Psoas muscle (tissue), 8 donors: ENCODE data around the gene MUL1. TPM values are rescaled to one million over a fixed set of nuclear protein-coding genes. Genes with fewer than 3 reads are reported as not detected.

ENCODE experiments used
- ATAC-seq, 4 donors: fragments of 200-7000 bp; cut with Tn5 transposase; one replicate each; pipeline ENCODE4 v1.9.1; 2020; ENCODE audit warnings: moderate library complexity in 3 of 4, mild to moderate bottlenecking in 2 of 4
- DNase-seq, 2 donors: peaks; one replicate each; pipeline ENCODE4 v3.0.0-alpha.2; 2020
- H3K27ac ChIP-seq: fragments of 200-600 bp; one replicate; pipeline ENCODE4 v1.8.0; 2022
- H3K27me3 ChIP-seq, 3 donors: fragments of 200-600 bp in 1 of 3; one replicate each; pipeline versions ENCODE4 v1.6.1 to v1.8.0; 2013 to 2022; ENCODE audit warnings: low read length in 2 of 3, mild to moderate bottlenecking in 2 of 3, moderate library complexity in 1 of 3; ENCODE audit not compliant: insufficient read depth in 3 of 3
- H3K36me3 ChIP-seq, 2 donors: fragments of 200-600 bp in 1 of 2; one replicate each; pipeline versions ENCODE4 v1.6.1 to v1.8.0; 2013 to 2022; ENCODE audit warnings: low read depth in 1 of 2, mild to moderate bottlenecking in 1 of 2, moderate library complexity in 1 of 2; ENCODE audit not compliant: insufficient read depth in 1 of 2
- H3K4me1 ChIP-seq: fragments of 200-600 bp; one replicate; pipeline ENCODE4 v1.8.0; 2022
- H3K4me3 ChIP-seq: fragments of 200-600 bp; one replicate; pipeline ENCODE4 v1.8.0; 2022; ENCODE audit warnings: mild to moderate bottlenecking
- H3K9me3 ChIP-seq: fragments of 200-600 bp; one replicate; pipeline ENCODE4 v1.8.0; 2022
- WGBS, 3 donors: extraction: QIAGEN DNeasy Blood & Tissue Kit; methylation state at CpG; one replicate each; pipeline versions ENCODE4 v1.1.6 to v1.1.7; 2013; 5-methylcytosine and 5-hydroxymethylcytosine counted together
- intact Hi-C, 2 donors: fragments of 100-400 bp; cut with DNase I; formaldehyde crosslinking; loops; one replicate each; pipeline versions ENCODE4 v1.11.0 to v1.14.2; 2022
- polyA plus RNA-seq, 3 donors: library from polyadenylated mRNA; stranded (reverse); fragments of 200-250 nt; gene quantifications; one replicate each; pipeline ENCODE4 v1.2.3, GENCODE V29; 2013
- total RNA-seq, 4 donors: library from RNA; stranded (reverse); fragmentation: NEBNext Ultra II Directional in 2 of 4; extraction: Animal tissue kit (Norgen Biotek cat#: 25700) in 2 of 4; gene quantifications; one replicate each; pipeline versions ENCODE4 v1.2.1 to v1.2.4, GENCODE V29; 2021 to 2023
- TF ChIP-seq, protein P1 (sequence below): fragments of 200-600 bp; IDR thresholded peaks from one replicate; pipeline ENCODE4 v1.8.0; 2022; ENCODE audit warnings: antibody characterized with exemption
- donor health status: healthy with polysubstance abuse.
- donor health status: DM: no; HTN: no; CAD: no; lungs with moderate emphysema.
- donor health status: Bipolar disorder and iron deficiency.
- donor health status: healthy.
- donor health status: DM: yes; HTN: yes; CAD: no.
- donor health status: DM: no; HTN: no; CAD: no.
- donor health status: DM: no; HTN: no; CAD: no.
- donor health status: DM: yes; HTN: yes; CAD: no.

MUL1 gene
- total and polyA plus RNA-seq, 7 donors: 23.0 to 48.0 (median 42.3) TPM

DNA sequence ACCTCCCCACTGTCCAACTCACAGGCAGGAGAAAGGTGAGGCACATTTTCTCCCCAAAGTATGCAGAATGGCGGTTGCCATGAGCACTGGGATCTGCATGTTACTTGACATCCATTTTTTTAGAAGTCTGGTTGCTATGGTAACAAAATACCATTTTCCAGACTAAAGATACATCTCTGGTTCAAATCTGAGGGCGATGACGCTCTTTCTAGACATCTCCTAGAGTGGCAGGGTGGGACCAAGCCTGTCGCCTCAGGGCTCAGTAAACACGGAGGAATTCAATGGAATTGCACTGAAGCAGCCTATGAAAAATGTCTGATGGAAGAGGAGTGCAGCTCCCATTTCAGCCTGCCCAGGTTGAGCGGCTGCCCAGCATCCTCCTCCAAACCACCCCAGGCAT lies 22.9 kb upstream of the MUL1 start:
- no peak overlapping the region for H3K27ac ChIP-seq
- WGBS, 3 donors: 70 to 78% (median 72%) methylated on average over 6 of the region's 6 CpGs
- H3K4me1 ChIP-seq: no peaks in the 10 kb centered on the region
- TF ChIP-seq, protein P1, sequence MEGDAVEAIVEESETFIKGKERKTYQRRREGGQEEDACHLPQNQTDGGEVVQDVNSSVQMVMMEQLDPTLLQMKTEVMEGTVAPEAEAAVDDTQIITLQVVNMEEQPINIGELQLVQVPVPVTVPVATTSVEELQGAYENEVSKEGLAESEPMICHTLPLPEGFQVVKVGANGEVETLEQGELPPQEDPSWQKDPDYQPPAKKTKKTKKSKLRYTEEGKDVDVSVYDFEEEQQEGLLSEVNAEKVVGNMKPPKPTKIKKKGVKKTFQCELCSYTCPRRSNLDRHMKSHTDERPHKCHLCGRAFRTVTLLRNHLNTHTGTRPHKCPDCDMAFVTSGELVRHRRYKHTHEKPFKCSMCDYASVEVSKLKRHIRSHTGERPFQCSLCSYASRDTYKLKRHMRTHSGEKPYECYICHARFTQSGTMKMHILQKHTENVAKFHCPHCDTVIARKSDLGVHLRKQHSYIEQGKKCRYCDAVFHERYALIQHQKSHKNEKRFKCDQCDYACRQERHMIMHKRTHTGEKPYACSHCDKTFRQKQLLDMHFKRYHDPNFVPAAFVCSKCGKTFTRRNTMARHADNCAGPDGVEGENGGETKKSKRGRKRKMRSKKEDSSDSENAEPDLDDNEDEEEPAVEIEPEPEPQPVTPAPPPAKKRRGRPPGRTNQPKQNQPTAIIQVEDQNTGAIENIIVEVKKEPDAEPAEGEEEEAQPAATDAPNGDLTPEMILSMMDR: no peak
- ATAC-seq (no peak), DNase-seq (no peak)
- H3K4me3 ChIP-seq: no peak overlapping the region
- H3K9me3 ChIP-seq: no peaks in the 10 kb centered on the region
- intact Hi-C loops: no loop called here
- H3K27me3 ChIP-seq: peaks cover 0 to 42% (median 0%) of the 10 kb centered on the region in 3 donors
- H3K36me3 ChIP-seq: no peaks in the 10 kb centered on the region

DNA sequence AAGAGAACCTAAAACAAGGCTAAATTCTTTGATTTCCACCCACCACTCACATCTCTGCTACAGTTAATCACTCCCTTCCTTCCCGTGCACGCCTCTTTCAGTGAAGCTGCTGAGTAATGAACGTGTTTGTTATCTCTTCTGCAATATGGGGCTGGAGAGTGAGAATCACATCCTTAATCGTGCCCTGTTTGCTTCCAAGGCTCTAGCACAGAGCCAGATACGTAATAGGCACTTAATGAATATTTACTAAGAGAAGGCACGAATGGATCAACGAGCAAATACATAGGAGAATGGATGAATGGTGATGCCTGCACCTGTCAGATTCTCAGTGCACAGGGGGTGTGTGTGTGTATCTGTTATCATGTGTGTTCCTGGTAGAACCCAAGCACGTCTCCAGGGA lies 22.4 kb upstream of the MUL1 start:
- Histone ChIP-seq H3K4me3 (no peak overlapping the region), H3K36me3 (no peaks in the 10 kb centered on the region), H3K27me3 (peaks cover 0 to 42% (median 0%) of the 10 kb centered on the region in 3 donors), H3K4me1 (no peaks in the 10 kb centered on the region), H3K9me3 (no peaks in the 10 kb centered on the region), H3K27ac (no peak overlapping the region)
- WGBS, 3 donors: 46 to 52% (median 46%) methylated on average over 8 of the region's 8 CpGs
- intact Hi-C loops: no loop called here
- TF ChIP-seq, protein P1: no peak
- no peak for DNase-seq
- ATAC-seq: no peak

DNA sequence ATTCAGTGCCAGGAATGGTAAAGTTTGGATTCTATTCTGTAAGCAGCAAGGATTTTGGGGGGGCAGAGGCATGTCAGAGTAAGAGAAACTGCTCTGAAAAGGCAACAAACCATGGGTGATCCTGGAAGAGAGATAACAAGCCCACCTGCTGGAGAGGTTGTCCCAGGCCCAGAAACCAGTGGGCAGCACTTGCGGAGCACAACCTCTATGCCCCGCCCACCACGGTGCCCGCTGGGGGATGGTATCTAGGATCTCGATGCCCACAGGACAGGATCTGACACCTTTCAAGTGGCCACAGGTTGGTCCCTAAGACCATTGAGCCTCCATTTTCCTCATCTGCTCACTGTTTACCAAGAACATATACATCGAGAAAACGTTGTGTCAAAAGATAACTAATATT lies 20.3 kb upstream of the MUL1 start:
- 65 to 72% (median 66%) methylated on average over 7 of the region's 7 CpGs for WGBS, 3 donors

DNA sequence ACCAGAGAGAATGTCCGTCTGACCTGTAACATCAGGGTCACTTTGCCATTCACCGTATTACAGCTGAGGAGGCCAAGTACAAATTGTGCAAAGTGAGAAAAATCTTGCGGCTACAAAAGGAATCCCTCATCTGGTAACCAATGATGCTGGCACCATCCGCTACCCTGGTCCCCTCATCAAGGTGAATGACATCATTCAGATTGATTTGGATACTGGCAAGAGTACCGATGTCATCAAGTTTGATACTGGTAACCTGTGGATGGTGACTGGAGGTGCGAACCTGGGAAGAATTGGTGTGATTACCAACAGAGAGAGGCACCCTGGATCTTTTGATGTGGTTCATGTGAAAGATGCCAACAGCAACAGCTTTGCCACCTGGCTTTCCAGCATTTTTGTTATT lies 18.3 kb upstream of the MUL1 start:
- H3K4me3 ChIP-seq: no peak overlapping the region
- H3K4me1 ChIP-seq: peaks cover 3% of the 10 kb centered on the region
- intact Hi-C loops: no loop called here
- DNase-seq (no peak), ATAC-seq (no peak)
- peaks cover 0 to 42% (median 0%) of the 10 kb centered on the region in 3 donors for H3K27me3 ChIP-seq
- H3K27ac ChIP-seq: no peak overlapping the region
- 81 to 88% (median 84%) methylated on average over 6 of the region's 6 CpGs for WGBS, 3 donors
- H3K9me3 ChIP-seq: no peaks in the 10 kb centered on the region
- TF ChIP-seq, protein P1: no peak
- no peaks in the 10 kb centered on the region for H3K36me3 ChIP-seq

More for the DNA sequence above, 20.3 kb upstream of the MUL1 start:
- H3K27ac ChIP-seq: no peak overlapping the region
- no peaks in the 10 kb centered on the region for H3K36me3 ChIP-seq
- H3K4me3 ChIP-seq: no peak overlapping the region
- no peaks in the 10 kb centered on the region for H3K4me1 ChIP-seq
- ATAC-seq: no peak
- peaks cover 0 to 42% (median 0%) of the 10 kb centered on the region in 3 donors for H3K27me3 ChIP-seq
- intact Hi-C loops: no loop called here
- TF ChIP-seq, protein P1: no peak
- H3K9me3 ChIP-seq: no peaks in the 10 kb centered on the region
- no peak for DNase-seq
